Stimulated activated CD8-positive, alpha-beta memory T cell treated with anti-CD3 and anti-CD28 coated beads, Interleukin-12 subunit alpha, Interleukin-12 subunit beta, amount 100 ng/mL, for 24 hours (primary cell): ENCODE measurements around the gene F8.
"Not testable (repeated sequence)": the region's sequence is repeated elsewhere in the genome, so short reads cannot be mapped to it uniquely, and the experiment has no call there.

Source experiments
- DNase-seq: peaks from one replicate; pipeline ENCODE4 v3.0.0-alpha.2; 2020; ENCODE audit errors: extremely low read depth

The F8 gene

DNA sequence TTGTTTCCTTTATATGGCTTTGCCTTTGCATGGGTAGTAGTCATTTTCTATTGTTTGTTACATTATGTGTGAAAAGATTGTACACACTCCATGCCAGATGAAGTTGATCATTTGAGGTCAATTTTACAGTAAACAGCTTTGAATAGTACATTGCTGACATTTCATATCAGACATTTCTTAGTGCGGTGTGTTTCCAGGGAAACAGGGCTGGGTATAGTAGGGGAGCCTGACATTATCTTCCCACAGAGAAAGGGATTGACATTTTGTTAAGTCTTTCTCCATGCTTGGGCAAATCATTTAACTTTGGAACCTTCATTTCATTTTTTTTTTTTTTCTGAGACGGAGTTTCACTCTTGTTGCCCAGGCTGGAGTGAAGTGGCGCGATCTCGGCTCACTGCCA is 9.1 kb upstream of the F8 start:
- no peak for DNase-seq

DNA sequence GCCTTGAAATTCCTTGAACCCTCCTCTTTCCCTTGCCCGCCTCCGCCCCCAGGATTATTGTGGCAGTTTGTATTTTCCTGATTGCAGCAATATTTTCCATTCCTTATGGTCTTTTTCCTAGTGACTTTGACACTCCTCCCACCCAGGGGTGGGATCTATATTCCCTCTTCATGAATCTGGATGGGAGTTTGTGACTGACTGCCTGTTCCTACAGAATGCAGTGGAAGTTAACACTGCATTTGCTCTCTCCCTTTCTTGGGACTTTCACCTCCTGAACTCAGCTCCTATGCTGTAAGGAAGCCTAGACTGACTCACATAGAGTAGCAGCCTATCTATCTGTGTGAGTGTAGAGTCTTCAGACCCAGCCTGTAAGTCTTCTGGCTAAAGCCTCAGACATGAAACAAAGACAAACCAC is 6.4 kb upstream of the F8 start:
- no peak for DNase-seq

- no peak for DNase-seq
These were observed 5.6 kb upstream of the F8 start for GRCh38 chrX:155028129-155028528.

DNA sequence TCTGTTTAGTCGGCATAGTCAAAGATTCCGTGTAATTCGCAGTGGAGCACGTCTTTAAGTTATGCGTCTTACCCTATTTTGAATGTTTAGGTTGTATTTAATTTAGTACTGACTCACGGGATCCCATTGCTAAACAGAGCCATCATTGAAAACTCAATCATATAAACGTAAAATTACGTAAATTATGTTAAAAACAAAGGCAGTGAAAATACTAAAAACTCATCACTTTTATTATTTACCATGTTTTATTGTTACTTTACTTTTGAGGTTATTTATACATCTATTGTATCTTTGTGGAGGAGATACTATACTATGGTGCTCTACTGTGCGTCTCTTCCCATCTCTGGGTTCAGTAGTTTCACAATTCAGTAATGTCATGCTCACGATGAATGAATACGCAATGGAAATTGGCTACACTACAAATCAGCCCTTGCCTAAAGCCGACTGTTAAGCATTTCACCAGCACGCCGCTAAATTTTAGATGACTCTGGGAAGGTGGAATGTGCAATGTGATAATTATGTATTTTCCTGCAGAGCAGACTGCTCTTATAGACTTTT is 5.1 kb upstream of the F8 start:
- no peak for DNase-seq

DNA sequence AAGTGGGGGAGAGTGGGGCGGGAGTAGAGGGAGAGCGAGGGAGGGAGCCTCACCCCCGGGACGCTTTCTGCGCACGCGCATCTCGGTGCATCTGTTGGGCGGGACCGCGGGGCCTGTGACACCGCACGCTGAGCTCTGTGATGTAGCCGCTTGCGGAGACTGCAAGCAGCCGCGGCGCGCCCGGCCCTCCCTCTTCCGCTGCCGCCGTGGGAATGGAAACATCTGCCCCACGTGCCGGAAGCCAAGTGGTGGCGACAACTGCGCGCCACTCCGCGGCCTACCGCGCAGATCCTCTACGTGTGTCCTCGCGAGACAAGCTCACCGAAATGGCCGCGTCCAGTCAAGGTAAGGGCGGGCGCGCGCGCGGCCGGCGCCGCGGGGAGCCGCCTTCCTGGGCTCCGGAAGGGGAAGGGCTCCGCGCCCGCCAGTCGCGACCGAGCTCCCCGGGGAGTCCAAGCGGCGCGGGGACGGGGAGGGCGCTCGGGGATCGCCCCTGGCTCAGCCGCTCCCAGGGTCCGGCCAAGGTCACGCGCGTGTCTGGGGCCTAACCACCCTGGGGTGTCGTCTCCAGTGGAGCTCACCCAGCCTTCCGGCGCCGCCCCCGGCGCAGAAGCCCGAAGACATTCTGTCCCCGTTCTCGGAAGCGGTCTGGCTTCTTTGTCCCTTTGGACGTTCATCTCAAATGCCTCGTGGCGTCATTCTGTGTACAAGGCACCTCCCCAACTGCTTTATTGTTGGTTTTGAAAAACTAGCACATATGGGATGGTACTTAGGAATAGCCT is 4.4 kb upstream of the F8 start, which contains the start of gene FUNDC2:
TSS of gene FUNDC2 (plus strand) at position 118 of the 782 bp plus-strand sequence. CDS start at position 213, 95 bp downstream.
- DNase-seq = peak; percentile 77

GRCh38 chrX:155026420-155026726 is 3.9 kb upstream of the F8 start:
- no peak for DNase-seq

DNA sequence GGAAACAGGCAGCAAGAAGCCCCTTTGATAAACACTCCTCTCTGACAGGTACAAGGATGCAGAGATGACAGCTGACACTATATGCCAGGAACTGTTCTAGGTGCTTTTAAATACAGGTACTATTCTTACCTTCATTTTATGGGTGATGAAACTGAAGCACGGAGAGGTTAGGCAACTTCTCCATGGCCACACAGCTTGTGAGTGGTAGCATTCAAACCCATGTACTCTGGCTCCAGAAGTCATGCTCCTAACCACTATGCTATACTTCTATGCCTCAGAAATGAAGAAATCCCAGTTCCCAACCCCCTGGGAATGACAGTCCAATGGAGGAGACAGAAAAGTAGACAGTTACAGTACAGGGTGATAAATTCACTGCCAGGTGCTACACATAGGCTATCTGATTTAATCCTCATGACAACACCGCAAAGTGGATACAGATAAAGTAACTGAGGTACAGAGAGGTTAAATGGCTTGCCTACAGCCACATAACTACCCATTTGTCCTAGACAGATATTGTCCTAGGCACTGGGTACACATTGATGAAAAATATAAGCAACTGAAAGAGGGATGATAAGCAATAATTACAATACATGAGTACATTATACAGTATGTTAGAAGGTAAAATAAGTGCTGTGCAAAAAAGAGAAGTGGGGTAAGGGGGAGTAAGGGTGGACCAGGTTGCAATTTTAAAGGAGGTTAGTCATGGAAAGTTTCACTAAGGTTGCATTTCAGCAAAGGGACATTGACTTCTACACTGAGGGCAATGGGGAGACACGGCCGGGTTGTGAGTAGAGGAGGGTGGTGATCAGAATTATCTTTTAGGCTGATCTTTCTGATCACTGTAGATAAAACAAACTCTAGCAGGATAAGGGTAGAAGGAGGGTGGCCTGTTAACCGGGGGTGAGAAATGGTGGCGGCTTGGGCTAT is 1.6 kb upstream of the F8 start:
- no peak for DNase-seq

DNA sequence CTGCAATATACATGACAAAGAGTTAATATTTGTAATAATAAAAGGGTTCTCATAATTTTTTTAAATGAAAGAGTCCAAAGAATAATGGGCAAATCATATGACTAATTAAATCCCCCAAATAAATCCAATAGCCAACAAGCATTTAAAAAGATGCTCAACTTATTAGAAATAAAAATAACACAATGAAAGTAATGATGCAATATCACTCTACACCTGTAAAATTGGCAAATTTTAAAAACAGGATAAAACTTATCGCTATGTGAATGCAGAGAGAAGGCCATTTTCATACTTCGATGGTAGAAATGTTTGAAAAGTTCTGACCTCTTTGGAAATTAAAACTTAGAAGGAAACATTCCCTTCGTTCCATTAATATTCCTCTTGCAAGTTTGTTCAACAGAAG is 1.9 kb downstream of the F8 start:
- no peak for DNase-seq

DNA sequence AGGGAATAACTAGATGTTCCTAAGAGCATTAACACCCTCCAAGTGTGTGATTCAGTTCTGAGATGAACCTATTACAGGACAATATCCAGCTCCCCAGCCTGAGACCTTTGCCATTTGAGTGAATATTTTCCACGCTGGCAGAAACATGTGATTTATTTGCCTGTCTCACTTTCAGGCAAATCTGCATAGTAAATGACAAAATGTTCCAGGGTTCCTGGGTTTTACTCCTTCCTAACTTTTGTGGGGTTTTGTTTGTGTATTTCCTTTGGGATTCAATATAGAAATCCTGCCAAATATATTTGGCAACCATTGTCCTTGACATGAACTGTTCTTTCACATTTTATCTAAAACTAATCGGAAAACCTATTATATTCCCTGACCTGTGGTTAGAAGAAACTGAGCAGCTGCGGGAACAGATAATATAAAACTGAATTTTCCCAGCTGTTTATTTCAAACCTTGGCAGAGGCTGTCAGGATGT is 12.5 kb downstream of the F8 start:
- DNase-seq = no peak

DNA sequence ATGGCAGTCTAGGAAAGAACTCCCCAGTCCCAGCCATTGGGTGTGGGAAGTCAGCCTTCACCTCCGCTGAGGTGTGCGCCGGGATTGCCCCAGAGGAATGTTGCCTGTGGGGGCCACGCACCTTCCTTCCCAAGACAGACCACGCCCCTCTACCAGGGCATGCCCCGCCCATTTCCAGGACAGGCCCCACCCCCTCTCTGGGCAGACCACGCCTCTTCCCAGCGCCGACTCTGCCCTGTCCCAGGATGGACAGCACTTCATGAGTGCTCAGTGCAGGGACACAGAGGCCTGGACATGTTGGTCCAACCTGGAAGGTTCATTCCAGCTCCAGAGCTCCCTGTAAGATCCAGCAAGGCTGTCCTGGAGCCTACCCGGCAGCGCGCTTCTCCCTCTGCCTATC is 13.9 kb downstream of the F8 start:
- not testable (repeated sequence) for DNase-seq

DNA sequence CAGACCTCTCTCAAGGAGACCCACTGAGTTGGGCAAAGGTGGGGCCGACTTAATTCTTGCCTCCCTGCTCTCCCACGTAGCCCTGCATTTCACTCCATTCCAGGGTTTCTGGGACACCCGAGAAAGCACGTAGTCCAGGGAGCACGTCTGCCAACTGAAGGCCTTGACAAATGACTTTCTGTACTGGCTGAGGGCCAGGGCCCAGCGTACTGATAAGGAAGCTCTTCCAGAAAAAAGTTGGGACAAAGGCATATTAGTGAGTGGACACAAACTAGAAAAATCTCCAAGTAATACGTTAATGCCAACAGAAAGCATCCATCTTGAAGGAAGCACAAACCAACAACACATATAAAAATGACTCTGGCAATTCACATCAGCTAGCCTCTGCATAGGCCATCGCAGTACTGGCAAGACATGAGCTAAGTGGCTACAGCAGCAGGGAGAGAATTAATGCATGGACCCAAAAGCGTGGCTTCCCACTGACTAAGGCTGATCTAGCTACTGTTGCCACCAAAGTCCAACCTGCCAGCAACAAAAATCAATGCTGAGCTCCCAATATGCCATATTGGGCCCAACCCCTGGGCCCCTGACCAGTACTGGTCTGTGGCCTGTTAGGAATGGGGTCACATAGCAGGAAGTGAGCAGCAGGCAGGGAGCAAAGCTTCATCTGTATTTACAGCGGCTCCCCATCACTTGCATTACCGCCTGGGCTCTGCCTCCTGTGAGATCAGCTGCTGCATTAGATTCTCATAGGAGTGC is 15.4 kb downstream of the F8 start:
- DNase-seq = not testable (repeated sequence)

DNA sequence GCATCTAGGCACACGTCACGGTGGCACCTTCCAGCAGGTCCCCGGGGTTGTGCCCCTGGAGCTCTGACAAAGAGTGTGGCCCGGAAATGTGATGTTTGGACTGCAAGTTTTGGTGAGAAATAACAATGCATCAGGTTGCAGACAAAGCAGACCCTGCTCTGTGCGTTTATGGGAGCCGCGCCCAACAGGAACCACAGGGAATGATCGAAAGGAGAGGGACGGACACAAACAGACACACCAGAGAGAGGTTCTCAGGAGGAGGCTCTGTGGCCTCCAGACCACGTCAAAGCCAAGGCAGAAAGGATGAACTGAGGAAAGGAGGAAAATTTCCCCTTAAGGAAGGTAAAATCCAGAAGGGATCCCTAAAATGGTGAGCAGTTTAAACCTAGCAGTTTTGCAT is 16.1 kb downstream of the F8 start:
- not testable (repeated sequence) for DNase-seq

GRCh38 chrX:155005190-155005589 is 17.3 kb downstream of the F8 start:
- no peak for DNase-seq

GRCh38 chrX:155001873-155002272 is 20.6 kb downstream of the F8 start:
- no peak for DNase-seq

DNA sequence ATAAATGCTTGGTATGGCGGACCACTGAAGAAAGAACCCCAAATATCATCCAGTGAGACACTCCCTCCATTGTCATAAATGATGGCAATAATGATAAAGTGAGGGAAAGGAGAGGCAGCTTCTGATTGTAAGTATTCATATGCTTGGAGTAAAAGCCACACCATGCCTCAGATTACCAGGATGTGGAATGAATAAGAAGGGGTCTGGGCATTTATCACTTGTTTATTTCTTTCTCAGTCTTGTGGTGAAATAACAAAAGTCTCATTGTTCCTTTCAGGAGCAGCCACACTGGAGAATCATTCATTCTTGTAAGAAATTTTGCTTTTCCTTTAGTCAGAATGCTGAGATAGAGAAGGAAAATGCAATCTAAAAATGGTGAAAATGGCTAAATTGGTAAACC is 21.7 kb downstream of the F8 start:
- DNase-seq = no peak

GRCh38 chrX:154998204-154998880 is 24.2 kb downstream of the F8 start:
- no peak for DNase-seq

DNA sequence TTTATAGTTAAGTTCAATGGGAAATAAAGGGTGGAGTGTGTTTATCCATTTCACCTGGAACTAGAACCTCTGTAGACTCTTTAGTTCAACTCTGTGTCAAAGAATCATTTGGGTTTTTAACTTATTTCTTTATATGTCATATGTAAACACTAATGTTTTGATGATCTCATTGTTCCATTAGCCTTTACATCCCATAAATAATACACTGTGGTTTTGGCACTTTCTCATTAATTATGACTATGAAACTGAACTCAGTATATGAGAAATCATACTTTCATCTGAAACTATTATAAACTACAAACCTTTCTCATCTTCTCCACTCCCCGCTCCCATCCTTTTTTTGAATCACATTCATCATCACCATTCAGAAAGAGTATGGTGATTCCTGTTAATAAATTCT is 31.0 kb downstream of the F8 start:
- no peak for DNase-seq

DNA sequence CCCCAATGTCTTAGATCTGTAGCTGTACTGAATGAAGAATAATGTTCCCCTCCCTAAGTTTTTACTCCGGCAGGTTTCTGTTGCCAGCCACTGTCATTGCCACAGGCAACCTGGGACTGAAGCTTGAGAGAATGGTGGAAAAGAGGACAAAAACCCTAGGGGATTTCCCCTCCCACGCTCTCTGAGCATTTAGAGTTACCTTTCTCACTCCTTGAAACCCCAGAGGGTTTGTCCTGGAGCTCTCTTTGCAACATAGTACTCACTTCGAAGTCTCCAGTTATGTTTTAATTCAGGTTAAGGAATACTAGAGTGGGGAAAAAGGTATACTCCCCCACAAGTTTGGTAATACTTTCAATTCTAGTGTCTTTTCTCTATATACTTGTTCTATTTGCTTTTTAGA is 31.5 kb downstream of the F8 start:
- DNase-seq = no peak

GRCh38 chrX:154990496-154990895 is 32.0 kb downstream of the F8 start:
- no peak for DNase-seq

GRCh38 chrX:154988719-154989118 is 33.8 kb downstream of the F8 start:
- no peak for DNase-seq

DNA sequence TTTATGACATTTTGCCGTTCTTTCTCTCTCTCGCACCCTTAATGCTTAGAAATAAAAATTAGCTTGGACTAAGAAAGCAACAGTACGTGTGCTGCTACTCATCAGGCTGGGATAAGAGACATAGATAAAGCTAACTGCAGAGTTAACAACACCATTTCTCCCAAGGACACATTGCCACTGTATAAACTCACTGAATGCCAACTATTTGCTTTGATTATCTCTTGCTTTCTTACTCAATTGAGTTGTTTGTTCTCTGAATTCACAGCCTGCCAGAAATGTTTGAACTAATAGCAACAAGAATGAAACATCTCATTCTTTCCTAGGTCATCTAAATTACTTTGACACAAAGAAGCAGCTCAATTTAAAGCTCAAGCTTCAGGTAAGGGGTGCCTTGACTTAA is 34.6 kb downstream of the F8 start:
- no peak for DNase-seq
